ENCODE measurements around the gene VAT1L. TPM values are rescaled to one million over a fixed set of nuclear protein-coding genes. Genes with fewer than 3 reads are reported as not detected.

The VAT1L gene
- total RNA-seq, 1 experiment from 2014 or later: 19.1 TPM

DNA sequence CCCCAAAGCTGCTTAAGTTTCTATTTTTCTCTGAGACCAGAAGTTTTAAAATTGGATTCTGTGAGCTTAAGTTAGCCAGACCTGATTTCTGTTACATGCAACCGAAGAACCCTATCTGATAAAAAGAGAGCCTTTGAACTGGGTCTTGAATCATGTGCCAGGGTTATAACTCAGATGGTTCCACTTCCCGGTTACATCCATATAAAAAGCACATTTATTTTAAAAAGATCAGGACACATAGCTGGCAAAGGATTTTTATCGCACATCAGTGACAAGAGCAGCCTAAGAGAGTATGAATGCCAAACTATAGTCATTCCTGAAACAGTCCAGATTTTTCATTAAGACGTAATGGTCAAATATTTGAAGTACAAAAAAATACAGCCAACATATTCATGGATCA is 201.5 kb downstream of the VAT1L start:
- DNase-seq (ENCODE audit: low spot score) (no peak), ATAC-seq (no peak)
- Mint-ChIP-seq H3K36me3 (peaks cover 8% of the 10 kb centered on the region), H3K4me1 (peaks cover 67% of the 10 kb centered on the region), H3K27ac (no peak overlapping the region), H3K4me3 (no peak overlapping the region), H3K9me3 (peaks cover 21% of the 10 kb centered on the region), H3K27me3 (ENCODE audit: low read depth) (no peaks in the 10 kb centered on the region; the same call in 1 of the 2 replicates)
- no peak for TF ChIP-seq ZNF317 (CRISPR knock-in tag; IDR thresholded peaks at IDR 0.05; ENCODE audit: borderline replicate concordance, low read depth)
- TF ChIP-seq ARID4B (CRISPR knock-in tag; IDR thresholded peaks at IDR 0.05; ENCODE audit: borderline replicate concordance): no peak
- no peak for TF ChIP-seq TP53 (CRISPR knock-in tag; IDR thresholded peaks at IDR 0.05)
- no peak for TF ChIP-seq ZNF138 (CRISPR knock-in tag; conservative IDR thresholded peaks at IDR 0.05)
- no peak for TF ChIP-seq ZNF121 (CRISPR knock-in tag; IDR thresholded peaks at IDR 0.05)
- TF ChIP-seq, protein P1, sequence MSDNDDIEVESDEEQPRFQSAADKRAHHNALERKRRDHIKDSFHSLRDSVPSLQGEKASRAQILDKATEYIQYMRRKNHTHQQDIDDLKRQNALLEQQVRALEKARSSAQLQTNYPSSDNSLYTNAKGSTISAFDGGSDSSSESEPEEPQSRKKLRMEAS (CRISPR knock-in tag; IDR thresholded peaks at IDR 0.05): no peak
- TF ChIP-seq NR2C2 (CRISPR knock-in tag; IDR thresholded peaks at IDR 0.05): no peak
- TF ChIP-seq RORB (CRISPR knock-in tag; IDR thresholded peaks at IDR 0.05): no peak
- no peak for TF ChIP-seq ZNF416 (CRISPR knock-in tag; IDR thresholded peaks at IDR 0.05)
- TF ChIP-seq CREB1 (CRISPR knock-in tag; IDR thresholded peaks at IDR 0.05): no peak
- no peak for TF ChIP-seq ZNF425 (CRISPR knock-in tag; conservative IDR thresholded peaks at IDR 0.05)
- TF ChIP-seq ATF1 (CRISPR knock-in tag; IDR thresholded peaks at IDR 0.05): no peak
- CTCF ChIA-PET: interaction anchor here (0.6 to 1.6 kb wide), 2 partner anchors 13 to 15 kb away, joined by 4 to 5 read pairs; no protein-coding TSS in a partner anchor
- POLR2A ChIA-PET: interaction anchor here (1.1 kb wide), 1 partner anchor 13 kb away, joined by 4 read pairs; no protein-coding TSS in a partner anchor

DNA sequence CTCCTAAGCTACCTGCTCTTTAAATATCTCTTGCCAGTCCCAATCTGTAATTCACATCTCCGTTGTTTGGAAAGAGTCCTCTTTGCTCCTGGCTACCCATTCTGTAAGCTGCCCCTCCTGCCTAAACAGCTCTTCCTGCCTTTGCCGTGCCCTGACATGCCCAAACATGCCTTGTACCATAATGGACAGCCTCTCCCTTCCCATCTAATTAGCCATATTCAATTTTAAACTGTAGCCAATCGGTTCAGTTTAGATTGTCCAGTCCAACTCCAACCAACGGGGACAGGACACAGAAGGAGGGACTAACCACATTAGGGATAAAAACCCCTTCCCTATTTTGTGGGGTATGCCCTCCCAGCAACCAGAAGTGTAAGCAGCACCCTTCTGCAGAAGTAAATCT is 203.3 kb downstream of the VAT1L start:
- peaks cover 26% of the 10 kb centered on the region for H3K9me3 Mint-ChIP-seq
- peak overlapping the region; percentile 90 for H3K27ac Mint-ChIP-seq
- peaks cover 25% of the 10 kb centered on the region for H3K36me3 Mint-ChIP-seq
- peaks cover 67% of the 10 kb centered on the region for H3K4me1 Mint-ChIP-seq
- ATAC-seq (peak; percentile 40), DNase-seq (ENCODE audit: low spot score) (no peak)
- H3K27me3 Mint-ChIP-seq (ENCODE audit: low read depth): peaks cover 8% of the 10 kb centered on the region
- ChIA-PET POLR2A (no interaction called here), CTCF (interaction anchor here (0.6 to 3.9 kb wide), 7 partner anchors 11 to 130 kb away, joined by 3 to 38 read pairs (median 5); partner anchors contain the start of gene WWOX)
- H3K4me3 Mint-ChIP-seq: no peak overlapping the region
- peak; percentile 84 for TF ChIP-seq TP53 (CRISPR knock-in tag; IDR thresholded peaks at IDR 0.05)
- TF ChIP-seq, protein P2, sequence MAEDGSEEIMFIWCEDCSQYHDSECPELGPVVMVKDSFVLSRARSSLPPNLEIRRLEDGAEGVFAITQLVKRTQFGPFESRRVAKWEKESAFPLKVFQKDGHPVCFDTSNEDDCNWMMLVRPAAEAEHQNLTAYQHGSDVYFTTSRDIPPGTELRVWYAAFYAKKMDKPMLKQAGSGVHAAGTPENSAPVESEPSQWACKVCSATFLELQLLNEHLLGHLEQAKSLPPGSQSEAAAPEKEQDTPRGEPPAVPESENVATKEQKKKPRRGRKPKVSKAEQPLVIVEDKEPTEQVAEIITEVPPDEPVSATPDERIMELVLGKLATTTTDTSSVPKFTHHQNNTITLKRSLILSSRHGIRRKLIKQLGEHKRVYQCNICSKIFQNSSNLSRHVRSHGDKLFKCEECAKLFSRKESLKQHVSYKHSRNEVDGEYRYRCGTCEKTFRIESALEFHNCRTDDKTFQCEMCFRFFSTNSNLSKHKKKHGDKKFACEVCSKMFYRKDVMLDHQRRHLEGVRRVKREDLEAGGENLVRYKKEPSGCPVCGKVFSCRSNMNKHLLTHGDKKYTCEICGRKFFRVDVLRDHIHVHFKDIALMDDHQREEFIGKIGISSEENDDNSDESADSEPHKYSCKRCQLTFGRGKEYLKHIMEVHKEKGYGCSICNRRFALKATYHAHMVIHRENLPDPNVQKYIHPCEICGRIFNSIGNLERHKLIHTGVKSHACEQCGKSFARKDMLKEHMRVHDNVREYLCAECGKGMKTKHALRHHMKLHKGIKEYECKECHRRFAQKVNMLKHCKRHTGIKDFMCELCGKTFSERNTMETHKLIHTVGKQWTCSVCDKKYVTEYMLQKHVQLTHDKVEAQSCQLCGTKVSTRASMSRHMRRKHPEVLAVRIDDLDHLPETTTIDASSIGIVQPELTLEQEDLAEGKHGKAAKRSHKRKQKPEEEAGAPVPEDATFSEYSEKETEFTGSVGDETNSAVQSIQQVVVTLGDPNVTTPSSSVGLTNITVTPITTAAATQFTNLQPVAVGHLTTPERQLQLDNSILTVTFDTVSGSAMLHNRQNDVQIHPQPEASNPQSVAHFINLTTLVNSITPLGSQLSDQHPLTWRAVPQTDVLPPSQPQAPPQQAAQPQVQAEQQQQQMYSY (CRISPR knock-in tag; IDR thresholded peaks at IDR 0.05): peak; percentile 27; the same call in 1 of the 2 replicates
- no peak for TF ChIP-seq ETV6 (CRISPR knock-in tag; IDR thresholded peaks at IDR 0.05)
